ENCODE measurements around the gene FAM181B.

DNA sequence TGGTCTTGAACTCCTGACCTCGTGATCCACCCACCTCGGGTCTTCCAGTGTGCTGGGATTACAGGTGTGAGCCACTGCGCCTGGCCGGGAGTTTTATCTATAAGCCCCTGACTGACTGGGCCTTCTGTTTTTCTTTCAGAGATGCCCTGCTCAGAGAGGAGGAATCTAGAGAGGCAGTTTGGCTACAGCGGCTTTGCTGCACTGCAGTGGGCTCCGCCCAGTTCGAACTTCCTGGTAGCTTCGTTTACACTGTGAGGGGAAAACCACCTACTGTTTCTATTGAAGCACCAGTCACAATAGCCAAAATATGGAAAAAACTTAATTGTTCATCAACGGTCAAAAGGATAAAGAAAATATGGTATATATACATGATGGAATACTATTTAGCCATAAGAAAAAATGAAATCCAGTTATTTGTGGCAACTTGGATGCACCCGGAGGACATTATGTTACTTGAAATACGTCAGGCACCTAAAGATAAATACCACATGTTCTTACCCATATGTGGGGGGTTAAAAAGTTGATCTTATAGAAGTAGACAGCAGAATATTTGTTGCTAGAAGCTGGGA lies 31.9 kb upstream of the FAM181B start:
- TF ChIP-seq CTCF (IDR thresholded peaks at IDR 0.05) (no peak), POLR2A (IDR thresholded peaks at IDR 0.05) (no peak), POLR2AphosphoS5 (IDR thresholded peaks at IDR 0.05) (no peak)

Measured in stomach (tissue), 4 donors.